Measurements from ENCODE around the gene SNRK. TPM values are rescaled to one million over a fixed set of nuclear protein-coding genes. Genes with fewer than 3 reads are reported as not detected.
A peak's percentile ranks its signal among the peaks of the same experiment; 100 is the strongest.

Gene SNRK
- total RNA-seq, 2 donors from 2014 or later: 22.7 to 31.2 TPM

DNA sequence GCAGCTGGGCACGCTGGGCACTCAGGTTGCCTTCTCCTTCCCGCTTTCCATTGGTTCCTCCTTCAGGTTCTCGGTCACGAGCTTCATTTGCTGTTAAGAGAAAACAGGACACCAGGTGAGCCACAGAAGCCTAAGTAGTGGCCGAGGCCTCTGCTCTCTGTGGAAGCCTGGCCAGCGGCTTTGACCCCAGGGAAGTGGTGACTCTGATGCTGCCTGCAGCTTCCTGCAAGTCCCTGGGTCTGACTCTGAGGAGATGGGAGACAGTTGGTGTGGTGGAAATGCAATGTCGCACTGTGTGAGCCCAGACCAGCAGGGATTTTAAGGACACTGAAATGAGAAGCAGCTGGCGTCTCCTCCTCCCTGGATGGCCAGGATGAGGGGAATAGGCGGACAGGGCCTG lies 80.5 kb downstream of the SNRK start:
- Histone ChIP-seq H3K27ac (peak overlapping the region; percentile 7 to 13), H3K4me3 (no peak overlapping the region), H3K27me3 (no peaks in the 10 kb centered on the region), H3K36me3 (no peaks in the 10 kb centered on the region), H3K9me3 (no peaks in the 10 kb centered on the region), H3K4me1 (peaks cover 0 to 28% of the 10 kb centered on the region in 2 donors)
- TF ChIP-seq, protein P1, sequence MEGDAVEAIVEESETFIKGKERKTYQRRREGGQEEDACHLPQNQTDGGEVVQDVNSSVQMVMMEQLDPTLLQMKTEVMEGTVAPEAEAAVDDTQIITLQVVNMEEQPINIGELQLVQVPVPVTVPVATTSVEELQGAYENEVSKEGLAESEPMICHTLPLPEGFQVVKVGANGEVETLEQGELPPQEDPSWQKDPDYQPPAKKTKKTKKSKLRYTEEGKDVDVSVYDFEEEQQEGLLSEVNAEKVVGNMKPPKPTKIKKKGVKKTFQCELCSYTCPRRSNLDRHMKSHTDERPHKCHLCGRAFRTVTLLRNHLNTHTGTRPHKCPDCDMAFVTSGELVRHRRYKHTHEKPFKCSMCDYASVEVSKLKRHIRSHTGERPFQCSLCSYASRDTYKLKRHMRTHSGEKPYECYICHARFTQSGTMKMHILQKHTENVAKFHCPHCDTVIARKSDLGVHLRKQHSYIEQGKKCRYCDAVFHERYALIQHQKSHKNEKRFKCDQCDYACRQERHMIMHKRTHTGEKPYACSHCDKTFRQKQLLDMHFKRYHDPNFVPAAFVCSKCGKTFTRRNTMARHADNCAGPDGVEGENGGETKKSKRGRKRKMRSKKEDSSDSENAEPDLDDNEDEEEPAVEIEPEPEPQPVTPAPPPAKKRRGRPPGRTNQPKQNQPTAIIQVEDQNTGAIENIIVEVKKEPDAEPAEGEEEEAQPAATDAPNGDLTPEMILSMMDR (IDR thresholded peaks at IDR 0.05): no peak
- no peak for DNase-seq (ENCODE audit: low spot score)

DNA sequence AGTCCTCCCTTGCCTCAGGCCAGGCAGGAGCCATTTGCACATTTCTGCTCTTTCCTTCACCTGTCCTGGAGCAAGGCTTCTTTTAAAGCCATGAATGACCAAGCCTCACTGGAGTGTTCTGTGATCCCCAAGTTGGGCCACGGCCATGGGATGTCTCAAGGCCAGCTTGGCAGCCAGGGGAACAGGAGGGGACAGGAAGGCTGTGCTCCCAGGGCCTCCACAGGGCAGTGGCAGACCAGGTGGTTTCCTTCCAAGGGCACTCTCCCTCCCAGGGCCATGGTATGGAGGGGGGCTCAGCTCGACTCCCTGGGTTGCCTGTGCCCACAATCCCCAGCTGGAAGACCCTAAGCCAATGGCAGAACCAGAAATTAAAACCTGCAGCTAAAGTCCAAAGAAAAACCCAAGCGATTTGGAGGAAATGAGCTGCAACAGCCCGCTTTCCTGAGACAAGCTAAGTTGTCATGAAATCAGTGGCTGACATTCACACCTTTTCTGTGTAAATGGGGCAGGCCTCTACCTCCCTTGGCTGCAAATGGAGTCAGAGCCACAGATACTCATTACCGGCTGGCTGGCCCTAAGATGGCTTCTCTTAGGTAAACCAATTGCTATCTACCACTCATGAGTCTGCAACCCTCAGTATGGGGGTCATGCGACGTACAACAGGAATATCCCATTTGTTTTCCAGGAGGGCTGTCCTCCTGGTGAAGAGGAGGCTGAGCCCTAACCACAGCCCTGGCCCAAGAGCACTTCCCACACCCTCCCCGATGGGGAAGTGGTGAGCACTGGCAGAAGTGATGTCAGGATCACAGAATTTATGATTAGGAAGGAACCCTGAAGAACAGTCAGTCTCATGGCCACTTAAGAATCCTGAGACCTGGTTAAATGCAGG lies 83.3 kb downstream of the SNRK start:
- no peaks in the 10 kb centered on the region for H3K9me3 ChIP-seq
- no peaks in the 10 kb centered on the region for H3K36me3 ChIP-seq
- TF ChIP-seq, protein P1 (IDR thresholded peaks at IDR 0.05): no peak
- H3K27ac ChIP-seq: no peak overlapping the region
- DNase-seq (ENCODE audit: low spot score): no peak
- H3K4me3 ChIP-seq: no peak overlapping the region
- peaks cover 0 to 14% of the 10 kb centered on the region in 2 donors for H3K4me1 ChIP-seq
- no peaks in the 10 kb centered on the region for H3K27me3 ChIP-seq

DNA sequence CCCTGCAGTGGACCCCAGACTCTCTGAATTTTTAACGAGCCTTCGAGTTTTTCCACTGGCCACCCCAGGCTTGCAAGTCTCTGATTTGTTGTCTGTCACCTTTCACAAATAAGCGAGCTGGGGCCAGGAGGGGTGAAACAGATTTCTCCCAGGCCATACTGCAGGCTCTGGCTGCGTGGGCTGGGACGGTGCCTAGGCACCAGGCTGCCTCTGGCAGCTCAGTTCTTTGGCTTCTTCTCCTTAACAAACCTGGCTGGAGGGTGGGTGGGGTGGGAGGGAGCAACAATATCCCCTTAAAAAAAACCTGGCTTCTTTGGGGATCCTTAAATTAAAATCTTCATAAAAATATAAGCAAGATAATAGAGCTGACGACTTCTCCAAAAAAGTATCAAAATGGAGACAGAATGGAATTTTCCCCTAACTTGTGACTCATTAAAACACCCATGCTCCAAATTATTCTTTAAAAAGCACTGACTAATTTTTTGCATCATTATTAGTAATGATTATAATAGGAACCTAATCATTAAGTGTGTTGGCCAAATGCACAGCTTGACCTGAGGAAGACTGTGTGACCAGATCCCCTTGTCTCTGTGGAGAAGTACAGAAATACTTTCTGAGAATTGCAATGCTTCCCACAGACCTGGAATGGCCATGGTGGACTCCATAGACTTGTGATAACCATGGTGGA lies 84.1 kb downstream of the SNRK start:
- TF ChIP-seq, protein P1 (IDR thresholded peaks at IDR 0.05): no peak
- no peaks in the 10 kb centered on the region for H3K9me3 ChIP-seq
- H3K4me3 ChIP-seq: no peak overlapping the region
- H3K4me1 ChIP-seq: peaks cover 0 to 14% of the 10 kb centered on the region in 2 donors
- H3K36me3 ChIP-seq: no peaks in the 10 kb centered on the region
- no peak overlapping the region for H3K27ac ChIP-seq
- DNase-seq (ENCODE audit: low spot score): no peak
- H3K27me3 ChIP-seq: no peaks in the 10 kb centered on the region

DNA sequence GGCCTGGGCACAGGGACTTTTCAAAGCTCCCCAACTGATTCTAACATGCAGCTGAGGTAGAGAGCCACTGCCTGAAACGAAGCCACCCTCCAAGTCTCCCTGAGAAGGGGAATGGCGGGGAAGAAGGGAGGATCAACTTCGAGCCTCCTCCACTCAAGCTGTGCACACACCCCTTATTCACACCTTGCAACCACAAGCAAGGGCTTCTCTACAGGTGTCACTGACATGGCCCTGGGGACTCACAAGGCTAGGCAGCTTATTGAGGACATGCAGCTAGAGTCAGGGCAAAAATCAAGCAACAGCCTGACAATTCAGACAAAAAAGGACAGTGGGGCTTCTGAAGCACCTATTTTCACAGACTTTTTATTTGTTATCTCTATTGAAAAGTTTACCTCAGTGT lies 85.2 kb downstream of the SNRK start:
- TF ChIP-seq, protein P1 (IDR thresholded peaks at IDR 0.05): no peak
- H3K27ac ChIP-seq: no peak overlapping the region
- no peaks in the 10 kb centered on the region for H3K27me3 ChIP-seq
- H3K9me3 ChIP-seq: no peaks in the 10 kb centered on the region
- no peak overlapping the region for H3K4me3 ChIP-seq
- H3K36me3 ChIP-seq: no peaks in the 10 kb centered on the region
- no peak for DNase-seq (ENCODE audit: low spot score)
- H3K4me1 ChIP-seq: peaks cover 0 to 8% of the 10 kb centered on the region in 2 donors

DNA sequence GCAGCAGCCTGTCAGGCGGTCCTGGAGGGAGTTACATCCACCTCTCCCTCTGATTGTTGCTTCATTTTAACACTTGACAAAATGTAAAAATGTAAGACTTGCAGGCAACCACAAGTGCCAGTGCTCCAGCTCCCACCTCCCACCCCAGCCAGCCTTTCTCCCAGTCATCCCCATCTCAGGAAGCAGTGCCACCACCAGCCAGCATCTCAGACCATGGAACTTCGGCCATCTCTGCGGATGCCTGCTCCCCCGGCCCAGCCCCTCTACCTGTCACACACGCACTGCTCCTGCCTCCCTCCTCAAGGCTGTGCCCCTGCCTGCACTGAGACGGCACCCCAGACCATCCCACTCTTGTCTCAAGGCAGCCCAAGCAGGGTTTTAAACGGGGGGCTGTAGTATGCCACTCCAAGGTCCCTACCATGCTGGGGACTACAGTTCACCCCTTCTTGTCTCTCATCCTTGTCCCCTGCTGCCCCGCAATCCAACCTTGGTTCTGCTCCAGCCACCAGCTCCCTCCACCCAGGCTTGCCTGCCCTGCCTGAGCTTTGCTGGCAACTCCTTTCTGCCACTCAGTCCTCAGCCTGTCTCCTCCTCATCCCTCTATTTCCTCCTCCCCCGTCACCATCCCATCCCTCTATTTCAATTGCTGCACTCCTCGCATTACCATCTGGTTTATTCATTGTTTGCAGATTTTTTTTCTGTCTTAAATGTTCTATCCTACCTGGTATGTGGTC lies 85.8 kb downstream of the SNRK start:
- Histone ChIP-seq H3K27ac (no peak overlapping the region), H3K27me3 (no peaks in the 10 kb centered on the region), H3K4me3 (no peak overlapping the region), H3K36me3 (no peaks in the 10 kb centered on the region), H3K9me3 (no peaks in the 10 kb centered on the region), H3K4me1 (peaks cover 0 to 1% of the 10 kb centered on the region in 2 donors)
- TF ChIP-seq, protein P1 (IDR thresholded peaks at IDR 0.05): no peak
- no peak for DNase-seq (ENCODE audit: low spot score)
